Panc1 (cell line): ENCODE data around the gene TRAK1. TPM values are rescaled to one million over a fixed set of nuclear protein-coding genes. Genes with fewer than 3 reads are reported as not detected.

Experiments used
- ATAC-seq: fragments of 200-7000 bp; cut with Tn5 transposase; 2 replicates; pipeline ENCODE4 v1.9.1; 2020; ENCODE audit warnings: mild to moderate bottlenecking, moderate library complexity
- BruUV-seq: library from RNA; stranded (reverse); fragments of 400-500 nt; replicated peaks from 2 replicates; lab custom pipeline; 2021; lab: Mats Ljungman, UMichigan
- CTCF ChIA-PET: fragments of 300-600 bp; sonication (Branson Sonifier 250); formaldehyde crosslinking; loops from one replicate; lab custom pipeline; 2022; ENCODE audit warnings: antibody characterized with exemption; lab: Charles Lee
- POLR2A ChIA-PET: fragments of 300-600 bp; sonication (Branson Sonifier 250); formaldehyde crosslinking; loops from one replicate; lab custom pipeline; 2022; ENCODE audit warnings: antibody characterized with exemption; lab: Charles Lee
- DNase-seq: peaks from one replicate; pipeline ENCODE4 v3.0.0-alpha.2; 2010; ENCODE audit warnings: low read depth, low spot score
- H3K27ac ChIP-seq: 2 replicates; pipeline ENCODE4 v1.5.1; 2011; ENCODE audit warnings: mild to moderate bottlenecking, low read length, inconsistent platforms
- H3K27me3 ChIP-seq: fragments of 200-500 bp; sonication (Bioruptor generic); 2 replicates; pipeline ENCODE4 v1.6.0; 2014; ENCODE audit warnings: low read length, inconsistent platforms; ENCODE audit not compliant: control insufficient read depth, insufficient read depth
- H3K36me3 ChIP-seq: fragments of 200-500 bp; sonication (Bioruptor generic); 2 replicates; pipeline ENCODE4 v1.5.1; 2014; ENCODE audit warnings: inconsistent platforms, mild to moderate bottlenecking, low read length, moderate library complexity; ENCODE audit not compliant: control insufficient read depth, insufficient read depth
- H3K4me1 ChIP-seq: 2 replicates; pipeline ENCODE4 v1.5.1; 2011; ENCODE audit warnings: inconsistent platforms, mild to moderate bottlenecking, low read length, moderate library complexity; ENCODE audit not compliant: control insufficient read depth, insufficient read depth
- H3K4me3 ChIP-seq, 2 experiments: 2 replicates each; pipeline ENCODE4 v1.5.1; 2011 to 2012; ENCODE audit warnings: low read depth in 2 of 2, low read length in 2 of 2, mild to moderate bottlenecking in 2 of 2, inconsistent platforms in 1 of 2, moderate library complexity in 1 of 2
- H3K9me3 ChIP-seq: fragments of 200-500 bp; sonication (Bioruptor generic); 2 replicates; pipeline ENCODE4 v1.5.1; 2014; ENCODE audit warnings: low read depth, mild to moderate bottlenecking, inconsistent platforms, low read length, moderate library complexity; ENCODE audit not compliant: control insufficient read depth, insufficient read depth
- CTCF ChIP-seq: fragments of 450-650 bp; IDR thresholded peaks from 2 replicates; pipeline ENCODE4 v1.5.1; 2017; ENCODE audit warnings: mild to moderate bottlenecking
- POLR2AphosphoS5 ChIP-seq: IDR thresholded peaks from 2 replicates; pipeline ENCODE4 v1.6.1; 2012; ENCODE audit warnings: mild to moderate bottlenecking, low read depth, low read length, moderate library complexity
- REST ChIP-seq, 2 experiments: IDR thresholded peaks; 2 replicates each; pipeline ENCODE4 v1.6.1; 2011 to 2012; ENCODE audit warnings: low read depth in 2 of 2, control low read depth in 1 of 2, low read length in 1 of 2, mild to moderate bottlenecking in 1 of 2, moderate library complexity in 1 of 2; ENCODE audit not compliant: insufficient read depth in 1 of 2
- SIN3A ChIP-seq: IDR thresholded peaks from 2 replicates; pipeline ENCODE4 v1.6.1; 2012; ENCODE audit warnings: low read depth, mild to moderate bottlenecking, low read length, moderate library complexity, borderline replicate concordance; ENCODE audit not compliant: insufficient read depth
- TCF7L2 ChIP-seq: IDR thresholded peaks from 2 replicates; pipeline ENCODE4 v1.6.1; 2011; ENCODE audit warnings: mild to moderate bottlenecking, low read depth, low read length, inconsistent platforms
- in situ Hi-C: cut with HindIII; loops from 2 replicates; pipeline ENCODE4 v1.10.0; 2016; ENCODE audit warnings: low sequenced_read_pairs, low pct_unique_long_range_greater_than_20kb
- intact Hi-C: fragments of 100-400 bp; cut with micrococcal nuclease; formaldehyde crosslinking; loops from one replicate; pipeline ENCODE4 v1.10.0; 2022; ENCODE audit not compliant: unreplicated experiment
- total RNA-seq: library from RNA; stranded (reverse); gene quantifications from one replicate; pipeline ENCODE4 v1.2.1, GENCODE V29; 2021; ENCODE audit not compliant: unreplicated experiment

Gene TRAK1
- total RNA-seq, 1 experiment from 2014 or later, result 38.4 TPM

GRCh38 chr3:42096796-42097565 is 5.8 kb downstream of the TRAK1 start:
- H3K4me1 ChIP-seq, result peaks cover 15% of the 10 kb centered on the region
- ATAC-seq (0 out of 2 replicates have a peak, but pooled peaks have one; percentile 33), DNase-seq (no peak)
- intact Hi-C loops, result loop anchor here (5.0 kb wide), 1 partner anchor 80 kb away; no protein-coding TSS in a partner anchor
- in situ Hi-C loops, result no loop called here
- no peaks in the 10 kb centered on the region for H3K27me3 ChIP-seq
- H3K9me3 ChIP-seq, result no peaks in the 10 kb centered on the region
- TF ChIP-seq POLR2AphosphoS5 (no peak), CTCF (no peak), TCF7L2 (no peak), SIN3A (no peak), REST (IDR thresholded peaks at IDR 0.05; ENCODE audit: insufficient read depth in 1 of 2, low read depth in 2 of 2, low read length in 1 of 2) (no peak)
- no TSS peak for BruUV-seq
- ChIA-PET POLR2A (no interaction called here), CTCF (no interaction called here)
- no peaks in the 10 kb centered on the region; the same call in 1 of the 2 replicates for H3K36me3 ChIP-seq
- no peak overlapping the region for H3K4me3 ChIP-seq
- H3K27ac ChIP-seq, result peak overlapping the region; percentile 9; the same call in 1 of the 2 replicates

DNA sequence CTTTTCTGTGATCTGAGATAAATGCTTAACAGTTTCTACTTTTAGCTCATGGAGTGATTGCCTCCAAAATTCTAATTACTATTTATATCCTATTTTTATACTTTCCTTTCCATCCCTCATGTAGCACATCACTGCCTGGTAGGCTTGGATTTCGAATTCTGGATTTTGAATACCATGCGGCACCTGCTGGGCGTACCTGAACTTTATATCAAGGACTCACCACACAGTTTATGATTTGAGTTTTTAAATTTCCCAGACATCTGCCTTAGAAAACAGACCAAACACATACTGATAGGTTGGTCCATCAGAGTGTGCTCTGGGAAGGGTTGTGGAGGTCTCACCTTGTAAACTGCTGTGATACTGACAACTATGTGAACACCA is 6.4 kb downstream of the TRAK1 start:
- POLR2A ChIA-PET, result no interaction called here
- BruUV-seq, result no TSS peak
- ATAC-seq, result no peak
- Histone ChIP-seq H3K36me3 (no peaks in the 10 kb centered on the region; the same call in 1 of the 2 replicates), H3K27me3 (no peaks in the 10 kb centered on the region), H3K9me3 (no peaks in the 10 kb centered on the region), H3K27ac (no peak overlapping the region), H3K4me1 (peaks cover 15% of the 10 kb centered on the region), H3K4me3 (no peak overlapping the region)
- TF ChIP-seq REST (IDR thresholded peaks at IDR 0.05; ENCODE audit: insufficient read depth in 1 of 2, low read depth in 2 of 2, low read length in 1 of 2) (no peak), TCF7L2 (no peak), POLR2AphosphoS5 (no peak), SIN3A (no peak), CTCF (no peak)
- in situ Hi-C loops (no loop called here), intact Hi-C loops (loop anchor here (5.0 kb wide), 1 partner anchor 80 kb away; no protein-coding TSS in a partner anchor)
- no peak for DNase-seq
- CTCF ChIA-PET, result no interaction called here
